GM21717 (cell line): Measurements from ENCODE around the gene GSG1L.

Experiments used
- ATAC-seq: cut with Tn5 transposase; IDR thresholded peaks from one replicate; pipeline ENCODE4 v1.9.1; 2021; ENCODE audit warnings: mild to moderate bottlenecking, moderate library complexity; ENCODE audit not compliant: unreplicated experiment

GSG1L gene

DNA sequence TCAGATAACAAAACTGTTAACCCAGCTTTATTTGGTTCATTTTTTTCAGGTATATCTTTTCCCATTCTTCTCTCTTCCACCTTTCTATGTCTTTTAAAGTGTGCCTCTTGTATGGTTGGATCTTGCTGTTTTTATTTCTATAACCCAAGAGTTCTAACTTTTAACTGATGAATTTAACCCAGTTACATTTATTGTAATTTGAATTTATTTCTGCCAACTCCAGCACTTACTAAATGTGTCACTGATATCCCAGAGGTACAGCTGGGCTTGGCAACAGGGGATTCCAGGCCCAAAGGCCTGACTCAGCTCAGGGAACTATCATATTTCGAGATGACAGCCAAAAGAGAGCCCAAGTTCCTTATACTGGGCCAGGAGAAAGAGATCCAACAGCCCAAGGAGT is 200.1 kb downstream of the GSG1L start:
- ATAC-seq: no peak

GRCh38 chr16:27862953-27863352 is 200.6 kb downstream of the GSG1L start:
- no peak for ATAC-seq

DNA sequence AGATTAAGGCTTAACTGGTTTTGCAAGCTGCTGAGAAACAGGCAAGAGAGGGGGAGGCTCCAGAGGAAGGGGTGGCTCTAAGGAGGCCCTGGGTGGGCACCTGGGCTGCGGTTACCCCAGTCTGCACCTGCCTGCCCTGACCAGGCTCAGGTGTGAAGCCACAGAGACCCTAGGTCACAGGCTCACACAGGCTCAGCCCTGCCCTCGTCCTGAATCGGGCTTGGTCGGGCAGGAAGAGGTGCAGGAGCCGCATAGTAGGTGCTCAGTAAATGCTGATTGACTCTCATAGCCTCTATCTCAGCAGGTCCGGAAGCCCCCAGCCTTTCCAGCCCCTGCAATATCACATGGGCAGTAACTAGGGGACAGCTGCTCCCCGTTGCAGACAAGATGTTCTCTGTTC is 203.4 kb downstream of the GSG1L start:
- ATAC-seq: no peak

GRCh38 chr16:27859020-27859419 is 204.5 kb downstream of the GSG1L start:
- ATAC-seq: no peak

DNA sequence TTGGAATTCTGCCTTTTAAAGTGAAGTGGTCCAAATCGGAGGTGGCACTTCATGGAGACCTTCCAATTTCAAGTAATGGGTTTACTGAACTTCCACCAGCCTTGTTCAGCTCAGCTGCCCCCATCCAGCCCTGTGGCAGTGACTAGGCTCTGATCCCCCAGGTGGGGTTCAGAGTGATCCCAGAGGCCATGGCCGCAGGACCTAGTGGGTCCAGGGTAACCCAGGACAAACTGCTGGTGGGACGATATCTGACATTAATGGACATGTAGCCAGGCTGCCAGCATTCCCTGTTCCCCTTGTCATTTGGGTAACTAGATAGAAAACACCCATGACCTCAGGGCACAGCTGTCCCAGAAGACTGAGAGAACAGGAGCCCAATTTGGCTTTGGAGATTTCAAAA is 209.9 kb downstream of the GSG1L start:
- no peak for ATAC-seq

DNA sequence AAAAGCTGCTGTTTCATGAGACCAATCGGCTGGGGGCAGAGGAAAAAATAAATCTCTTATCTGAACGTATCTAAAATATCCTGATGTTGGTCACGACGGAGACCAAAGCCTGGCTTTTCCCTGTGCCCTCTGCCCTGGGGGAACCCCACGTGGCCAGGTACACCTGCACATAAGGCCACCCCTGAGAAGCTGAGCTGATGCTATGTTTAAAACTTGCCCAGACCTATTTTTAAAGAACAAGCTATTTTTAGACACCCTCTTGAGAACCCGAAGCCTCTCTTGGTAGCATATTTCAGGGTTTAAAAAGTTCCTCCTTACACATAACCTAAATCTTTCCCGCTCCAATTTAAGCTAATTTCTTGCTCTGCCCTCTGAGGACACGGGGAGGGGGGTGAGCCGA is 210.4 kb downstream of the GSG1L start:
- ATAC-seq: no peak

GRCh38 chr16:27852681-27853080 is 210.8 kb downstream of the GSG1L start:
- no peak for ATAC-seq

DNA sequence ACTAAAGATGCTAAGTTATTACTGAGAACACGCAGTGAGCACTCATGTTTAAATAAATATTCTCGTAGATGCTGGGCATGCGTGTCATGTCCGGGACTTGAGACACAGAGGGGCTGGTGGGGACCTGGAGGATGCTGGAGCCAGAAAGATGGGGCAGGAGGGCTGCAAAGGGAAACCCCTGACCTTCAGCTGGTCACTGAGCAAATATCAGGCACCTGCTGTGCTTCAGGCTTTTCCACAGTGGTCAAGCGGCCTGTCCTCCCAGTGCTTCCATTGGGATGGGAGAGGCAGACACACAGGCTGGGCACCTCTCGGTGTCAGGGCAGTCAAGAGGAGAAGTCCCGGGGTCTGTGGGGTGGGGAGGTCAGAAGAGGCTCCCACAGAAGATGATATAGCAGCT is 211.4 kb downstream of the GSG1L start:
- ATAC-seq: no peak

- ATAC-seq: no peak
These were observed 211.9 kb downstream of the GSG1L start for GRCh38 chr16:27851586-27851985.

GRCh38 chr16:27849621-27850020 is 213.9 kb downstream of the GSG1L start:
- ATAC-seq: no peak

DNA sequence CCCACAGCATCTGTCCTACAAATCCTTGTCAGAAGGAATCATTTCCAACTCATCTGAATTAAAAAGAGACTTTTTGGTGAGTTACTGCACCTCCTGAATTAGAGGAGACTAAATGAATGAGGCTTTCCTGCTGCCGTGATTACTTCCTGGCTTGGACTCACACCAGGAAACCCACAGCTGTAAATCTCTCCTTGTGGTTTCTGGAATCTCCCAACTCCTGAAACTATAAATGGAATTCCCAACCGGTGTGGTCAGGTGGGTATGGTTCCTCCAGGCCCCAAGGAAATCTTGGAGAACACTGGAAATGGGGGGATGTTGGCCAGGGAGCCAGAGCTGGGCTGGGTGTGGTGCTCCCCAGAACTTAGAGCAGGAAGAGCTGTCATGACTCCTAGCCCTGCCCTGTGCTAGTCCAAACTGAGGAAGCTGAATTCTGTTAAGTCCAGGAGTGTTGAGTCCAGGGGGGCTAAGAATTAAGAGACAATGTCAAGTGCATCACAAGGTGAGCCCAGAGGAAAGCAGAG is 216.4 kb downstream of the GSG1L start:
- no peak for ATAC-seq

- ATAC-seq: no peak
These were observed 218.7 kb downstream of the GSG1L start for GRCh38 chr16:27844826-27845225.

GRCh38 chr16:27843800-27844199 is 219.7 kb downstream of the GSG1L start:
- ATAC-seq: no peak

- ATAC-seq: no peak
These were observed 221.6 kb downstream of the GSG1L start for GRCh38 chr16:27841911-27842310.

GRCh38 chr16:27841061-27841801 is 222.3 kb downstream of the GSG1L start:
- no peak for ATAC-seq

GRCh38 chr16:27840311-27841060 is 223.0 kb downstream of the GSG1L start:
- ATAC-seq: no peak

DNA sequence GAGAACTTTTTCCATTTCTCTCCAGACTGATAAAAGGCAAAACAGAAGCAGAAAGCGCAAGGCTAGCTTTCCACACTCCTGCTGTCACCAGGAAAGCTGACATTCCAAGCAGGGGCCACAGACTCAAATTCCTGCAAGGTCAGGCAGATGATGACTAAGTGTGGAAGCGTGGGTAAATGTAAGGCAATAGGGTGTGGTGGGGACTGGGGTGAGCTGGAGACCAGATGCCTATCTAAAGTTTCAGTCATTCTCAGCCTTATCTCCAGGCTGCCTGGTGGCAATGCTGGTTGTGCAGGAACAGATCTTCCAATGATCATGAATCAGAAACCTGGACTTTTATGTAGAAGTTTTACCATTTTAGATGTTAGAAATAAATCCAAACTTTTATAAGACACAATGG is 224.1 kb downstream of the GSG1L start:
- no peak for ATAC-seq

GRCh38 chr16:27838536-27839175 is 224.9 kb downstream of the GSG1L start:
- no peak for ATAC-seq

- ATAC-seq: no peak
These were observed 233.5 kb downstream of the GSG1L start for GRCh38 chr16:27829975-27830374.

- ATAC-seq: no peak
These were observed 234.8 kb downstream of the GSG1L start for GRCh38 chr16:27828671-27829070.

DNA sequence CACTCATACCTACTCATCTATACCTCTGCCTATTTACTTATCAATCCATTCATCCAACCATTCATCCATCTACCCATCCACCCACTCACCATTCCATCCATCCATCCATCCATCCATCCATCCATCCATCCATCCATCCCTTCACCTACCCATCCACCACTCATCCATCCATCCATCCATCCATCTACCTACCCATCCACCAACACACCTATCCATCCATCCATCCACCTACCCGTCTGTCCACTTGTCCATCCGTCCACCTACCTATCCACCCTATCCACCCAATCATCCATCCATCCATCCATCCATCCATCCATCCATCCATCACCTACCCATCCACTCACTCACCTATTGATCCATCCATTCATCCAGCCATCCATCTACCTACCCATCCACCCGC is 235.7 kb downstream of the GSG1L start:
- ATAC-seq: no peak

DNA sequence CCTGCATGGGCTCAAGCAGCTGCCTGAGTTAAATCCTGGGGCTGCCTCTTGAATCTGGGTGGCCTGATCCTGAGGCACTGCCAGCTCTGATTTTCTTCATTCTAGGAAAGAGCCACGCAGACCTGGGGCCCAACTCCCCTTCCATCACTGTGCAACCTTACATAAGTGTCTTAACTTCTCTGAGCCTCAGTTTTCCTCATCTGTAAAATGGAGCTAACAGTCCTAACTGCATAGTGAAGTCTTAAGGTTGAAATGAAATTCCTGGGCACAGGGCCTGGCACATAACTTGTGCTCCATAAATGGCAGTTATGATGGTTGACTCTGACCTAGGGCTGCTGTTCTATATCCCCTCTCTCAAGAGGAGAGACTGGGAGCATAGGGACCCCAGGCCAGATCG is 236.6 kb downstream of the GSG1L start:
- no peak for ATAC-seq
